Stimulated activated CD8-positive, alpha-beta memory T cell treated with anti-CD3 and anti-CD28 coated beads, Interleukin-15, amount 100 ng/mL, for 1 hour (primary cell): Measurements from ENCODE around the gene STX1A.
"Not testable (repeated sequence)": the region's sequence is repeated elsewhere in the genome, so short reads cannot be mapped to it uniquely, and the experiment has no call there.

Source experiments
- DNase-seq: peaks from one replicate; pipeline ENCODE4 v3.0.0-alpha.2; 2020; ENCODE audit warnings: low read depth

The STX1A gene

GRCh38 chr7:73735528-73735905 lies 16.0 kb upstream of the STX1A start:
- no peak for DNase-seq

- DNase-seq = peak; percentile 74
Observed at GRCh38 chr7:73734619-73735527, 15.4 kb upstream of the STX1A start.

DNA sequence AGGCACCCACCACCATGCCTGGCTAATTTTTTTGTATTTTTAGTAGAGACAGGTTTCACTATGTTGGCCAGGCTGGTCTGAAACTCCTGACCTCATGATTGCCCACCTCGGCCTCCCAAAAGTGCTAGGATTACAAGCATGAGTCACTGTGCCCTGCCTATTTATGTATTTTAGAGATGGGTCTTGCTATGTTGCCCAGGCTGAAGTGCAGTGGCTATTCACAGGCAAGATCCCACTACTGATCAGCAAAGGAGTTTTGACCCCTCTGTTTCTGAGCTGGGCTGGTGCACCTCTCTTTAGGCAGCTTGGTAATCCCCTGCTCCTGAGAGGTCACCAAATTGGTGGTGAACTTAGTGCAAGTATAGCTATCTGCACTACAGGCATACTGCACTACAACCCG lies 12.9 kb upstream of the STX1A start:
- DNase-seq = no peak

DNA sequence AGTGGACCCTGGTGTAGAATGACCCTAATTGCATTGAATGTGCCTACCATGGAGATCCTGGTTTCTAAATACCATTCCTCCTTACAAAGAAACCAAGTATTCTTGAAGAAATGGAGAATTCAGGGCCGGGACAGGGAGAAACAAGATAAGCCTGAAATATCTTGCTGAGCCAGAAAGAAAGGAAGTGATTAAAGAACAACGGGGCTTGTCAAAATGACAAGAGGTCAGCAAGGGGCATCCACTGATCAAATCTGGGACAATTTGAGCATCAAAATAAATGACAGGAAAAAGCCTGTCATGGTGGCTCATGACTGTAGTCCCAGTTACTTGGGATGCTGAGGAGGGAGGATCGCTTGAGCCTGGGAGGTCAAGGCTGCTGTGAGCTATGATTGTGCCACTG lies 11.0 kb upstream of the STX1A start:
- no peak for DNase-seq

DNA sequence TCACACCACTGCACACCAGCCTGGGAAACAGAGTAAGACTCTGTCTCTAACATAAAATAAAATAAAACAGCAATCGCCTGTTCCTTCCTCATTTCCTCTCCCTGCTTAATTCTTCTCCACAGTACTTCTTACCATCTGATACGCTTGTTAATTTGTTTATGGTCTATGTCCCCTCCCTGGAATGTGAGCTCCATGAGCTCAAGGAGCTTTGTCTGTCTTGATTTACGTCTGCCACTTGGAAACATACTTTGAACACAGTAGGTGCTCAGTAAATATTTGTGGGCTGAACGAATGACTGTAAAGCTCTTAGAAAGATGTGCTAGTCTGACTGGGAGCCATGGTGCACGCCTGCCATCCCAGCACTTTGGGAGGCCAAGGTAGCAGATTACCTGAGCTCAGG lies 9.1 kb upstream of the STX1A start:
- no peak for DNase-seq

- no peak for DNase-seq
Observed at GRCh38 chr7:73727952-73728351, 8.5 kb upstream of the STX1A start.

DNA sequence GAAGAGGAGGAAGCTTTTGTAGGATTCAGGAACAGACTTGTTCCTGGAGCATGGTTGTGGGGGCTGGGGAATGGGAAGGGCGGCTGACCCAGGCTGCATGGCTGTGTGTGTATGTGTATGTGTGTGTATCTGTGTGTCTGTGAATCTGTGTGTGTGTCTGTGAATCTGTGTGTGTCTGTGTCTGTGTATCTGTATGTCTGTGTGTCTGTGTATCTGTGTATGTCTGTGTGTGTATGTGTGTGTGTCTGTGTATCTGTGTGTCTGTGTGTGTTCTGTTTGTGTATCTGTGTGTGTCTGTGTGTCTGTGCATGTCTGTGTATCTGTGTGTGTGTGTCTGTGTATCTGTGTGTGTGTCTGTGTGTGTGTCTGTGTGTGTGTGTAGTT lies 6.6 kb upstream of the STX1A start:
- DNase-seq = no peak

DNA sequence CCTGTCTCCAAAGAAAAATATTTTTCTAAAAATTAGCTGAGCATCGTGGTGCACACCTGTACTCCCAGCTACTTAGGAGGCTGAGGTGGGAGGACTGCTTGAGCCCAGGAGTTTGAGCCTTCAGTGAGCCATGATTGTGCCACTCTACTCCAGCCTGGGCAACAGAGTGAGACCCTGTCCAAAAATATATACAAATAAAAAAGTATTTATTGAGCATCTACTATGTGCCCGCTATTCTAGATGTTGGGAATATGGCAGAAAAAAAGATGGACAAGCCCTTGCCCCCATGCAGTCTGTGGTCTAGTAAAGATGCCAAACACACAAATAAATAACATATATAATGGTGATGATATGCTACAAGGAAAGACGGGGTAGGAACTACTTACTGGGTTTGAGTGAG lies 4.3 kb upstream of the STX1A start:
- DNase-seq = no peak

DNA sequence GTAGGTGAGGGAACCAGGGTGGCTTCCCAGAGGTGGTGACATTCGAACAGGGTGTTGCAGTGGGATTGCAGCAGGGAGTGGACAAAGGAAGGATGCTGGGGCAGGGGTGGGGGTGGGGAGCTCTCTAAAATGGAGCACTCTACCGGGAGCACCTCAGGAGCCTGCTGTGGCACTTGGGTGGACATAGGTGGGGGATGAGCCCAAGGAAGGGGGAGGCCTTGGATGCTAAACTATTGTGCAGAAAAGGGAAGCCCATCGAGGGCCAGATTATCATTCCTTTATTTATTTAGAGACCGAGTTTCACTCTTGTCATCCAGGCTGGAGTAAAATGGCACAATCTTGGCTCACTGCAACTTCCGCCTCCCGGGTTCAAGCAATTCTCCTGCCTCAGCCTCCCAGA lies 3.3 kb upstream of the STX1A start:
- DNase-seq = no peak

DNA sequence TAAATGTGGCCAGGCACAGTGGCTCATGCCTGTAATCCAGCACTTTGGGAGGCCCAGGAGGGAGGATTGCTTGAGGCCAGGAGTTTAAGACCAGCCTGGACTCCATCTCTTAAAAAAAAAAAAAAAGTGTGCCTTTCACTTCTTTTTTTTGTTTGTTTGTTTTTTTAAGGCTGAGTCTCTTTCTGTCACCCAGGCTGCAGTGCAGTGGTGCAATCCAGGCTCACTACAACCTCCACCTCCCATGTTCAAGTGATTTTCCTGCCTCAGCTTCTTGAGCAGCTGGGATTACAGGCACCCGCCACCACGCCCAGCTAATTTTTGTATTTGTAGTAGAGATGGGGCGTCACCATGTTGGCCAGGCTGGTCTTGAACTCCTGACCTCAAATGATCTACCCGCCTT lies 2.7 kb upstream of the STX1A start:
- not testable (repeated sequence) for DNase-seq

DNA sequence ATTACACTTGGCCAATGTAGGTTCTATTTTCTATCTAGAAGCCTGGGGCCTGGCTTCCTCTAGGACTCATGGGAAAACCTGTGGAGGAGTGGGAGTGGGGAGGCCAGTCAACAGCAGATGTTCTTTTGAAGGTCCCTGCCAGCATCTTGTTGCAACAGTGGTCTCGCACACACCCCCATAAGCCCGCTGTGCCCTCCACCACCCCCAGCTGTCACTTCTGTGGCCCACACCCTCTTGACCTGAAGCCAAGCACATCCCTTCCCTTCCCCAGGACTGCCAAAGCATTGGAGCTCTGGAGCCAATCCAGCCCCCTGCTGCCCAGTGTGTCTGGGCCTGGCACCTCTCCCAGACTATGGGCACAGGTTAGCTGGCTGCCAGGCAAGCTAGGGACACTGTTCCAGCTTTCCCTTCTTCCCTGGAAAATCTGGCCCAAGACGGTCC lies 1.9 kb upstream of the STX1A start:
- no peak for DNase-seq

DNA sequence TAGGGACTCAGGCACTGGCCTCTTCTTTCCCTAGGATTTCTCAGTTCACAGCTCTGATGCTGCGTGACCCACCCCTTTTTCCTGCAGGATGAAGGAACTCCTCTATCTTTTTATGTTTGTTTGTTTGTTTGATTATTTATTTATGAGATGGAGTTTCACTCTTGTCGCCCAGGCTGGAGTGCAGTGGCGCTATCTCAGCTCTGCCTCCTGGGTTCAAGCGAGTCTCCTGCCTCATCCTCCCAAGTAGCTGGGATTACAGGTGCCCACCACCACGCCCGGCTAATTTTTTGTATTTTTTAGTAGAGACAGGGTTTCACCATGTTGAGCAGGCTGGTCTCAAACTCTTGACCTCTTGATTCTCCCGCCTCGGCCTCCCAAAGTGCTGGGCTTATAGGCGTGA lies 974 bp upstream of the STX1A start:
- not testable (repeated sequence) for DNase-seq

DNA sequence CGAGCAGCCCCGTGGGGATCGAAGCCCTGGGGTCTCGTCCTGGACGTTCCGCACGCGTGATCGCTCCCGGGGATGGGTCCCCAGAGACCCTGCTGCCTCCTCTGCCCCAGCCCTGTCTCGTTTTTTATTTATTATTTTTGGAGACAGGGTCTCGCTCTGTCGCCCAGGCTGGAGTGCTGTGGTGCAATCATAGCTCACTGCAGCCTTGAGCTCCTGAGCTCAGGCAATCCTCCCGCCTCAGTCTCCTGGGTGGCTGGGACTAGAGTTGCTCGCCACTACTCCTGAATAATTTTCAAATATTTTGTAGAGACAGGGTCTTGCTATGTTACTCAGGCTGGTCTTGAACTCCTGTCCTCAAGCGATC lies 319 bp upstream of the STX1A start:
- DNase-seq = no peak

- DNase-seq = no peak
Observed at GRCh38 chr7:73718438-73718881, 1.0 kb downstream of the STX1A start.

GRCh38 chr7:73717991-73718405 lies 1.5 kb downstream of the STX1A start:
- peak; percentile 64 for DNase-seq

DNA sequence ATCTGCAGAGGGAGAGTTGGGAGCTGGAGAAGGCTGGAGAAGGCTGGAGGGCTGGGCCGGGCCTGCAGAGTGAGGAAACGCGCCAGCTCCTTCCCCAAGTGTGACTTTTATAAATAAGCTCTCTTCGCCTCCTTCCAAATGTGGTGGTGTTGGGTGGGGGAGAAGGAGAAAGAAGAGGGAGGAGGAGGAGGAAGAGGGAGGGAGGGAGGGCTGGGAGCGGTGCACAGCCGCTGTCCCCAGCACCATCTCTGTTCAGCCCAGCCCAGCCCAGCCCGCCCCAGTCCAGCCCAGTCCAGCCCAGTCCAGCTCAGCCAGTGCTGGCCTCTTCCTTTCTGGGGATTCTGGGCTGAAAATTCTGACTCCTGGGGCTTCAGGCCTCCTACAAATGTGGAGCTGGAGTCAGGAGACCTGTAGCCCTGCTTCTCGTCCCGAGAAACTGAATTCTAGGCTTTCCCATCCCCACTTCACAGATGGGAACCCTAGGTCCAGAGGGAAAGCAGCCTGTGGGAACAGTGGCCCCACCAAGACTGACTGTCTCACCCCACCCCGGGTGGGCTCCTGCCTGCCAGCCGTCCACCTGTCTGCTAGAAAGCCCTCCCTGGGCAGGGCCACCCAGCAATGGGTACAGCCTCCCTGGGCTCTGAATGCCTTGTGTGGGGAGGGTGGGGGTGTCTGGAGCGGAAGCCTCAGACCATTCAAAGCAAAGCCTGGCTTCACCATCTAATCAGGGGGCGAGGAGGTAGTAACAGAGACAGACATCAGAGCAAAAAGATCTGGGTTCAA lies 2.3 kb downstream of the STX1A start:
- DNase-seq = no peak

- no peak for DNase-seq
Observed at GRCh38 chr7:73716318-73716890, 3.1 kb downstream of the STX1A start.

- DNase-seq = no peak
Observed at GRCh38 chr7:73715648-73716317, 3.7 kb downstream of the STX1A start.

DNA sequence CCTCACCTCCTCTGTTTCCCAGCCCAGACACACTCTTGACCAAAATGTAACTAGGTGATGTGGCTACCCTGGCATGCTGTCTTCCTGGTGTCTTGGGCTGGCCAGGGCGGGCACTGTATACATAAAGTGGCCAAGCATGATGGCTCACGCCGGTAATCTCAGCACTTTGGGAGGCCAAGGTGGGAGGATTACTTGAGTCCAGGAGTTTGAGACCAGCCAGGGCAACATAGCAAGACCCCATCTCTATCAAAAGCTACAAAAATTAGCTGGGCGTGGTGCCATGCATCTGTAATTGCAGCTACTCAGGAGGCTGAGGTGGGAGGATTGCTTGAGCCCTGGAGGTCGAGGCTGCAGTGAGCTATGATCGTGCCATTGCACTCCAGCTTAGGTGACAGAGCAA lies 6.2 kb downstream of the STX1A start:
- DNase-seq = not testable (repeated sequence)

- DNase-seq = no peak
Observed at GRCh38 chr7:73712773-73713172, 6.7 kb downstream of the STX1A start.

- DNase-seq = no peak
Observed at GRCh38 chr7:73708961-73709549, 10.4 kb downstream of the STX1A start.

- DNase-seq = no peak
Observed at GRCh38 chr7:73707045-73707631, 12.3 kb downstream of the STX1A start.
